Epithelial cell of proximal tubule (primary cell): Measurements from ENCODE around the gene ZC3H13. TPM values are rescaled to one million over a fixed set of nuclear protein-coding genes. Genes with fewer than 3 reads are reported as not detected.

ENCODE experiments used
- DNase-seq: peaks from one replicate; pipeline ENCODE4 v3.0.0-alpha.2; 2011; ENCODE audit warnings: low read depth
- H3K4me3 ChIP-seq: 2 replicates; pipeline ENCODE4 v1.5.1; 2011; ENCODE audit warnings: low read depth, mild to moderate bottlenecking, low read length
- total RNA-seq: library from RNA; depleted of rRNA; stranded (reverse); fragments of >200 nt; gene quantifications from 2 replicates; pipeline ENCODE4 v1.2.3, GENCODE V29; 2015
- TF ChIP-seq, protein P1 (sequence below): conservative IDR thresholded peaks from 2 replicates; pipeline ENCODE4 v1.5.1; 2012; ENCODE audit warnings: low read depth, mild to moderate bottlenecking, low read length

Gene ZC3H13, protein sequence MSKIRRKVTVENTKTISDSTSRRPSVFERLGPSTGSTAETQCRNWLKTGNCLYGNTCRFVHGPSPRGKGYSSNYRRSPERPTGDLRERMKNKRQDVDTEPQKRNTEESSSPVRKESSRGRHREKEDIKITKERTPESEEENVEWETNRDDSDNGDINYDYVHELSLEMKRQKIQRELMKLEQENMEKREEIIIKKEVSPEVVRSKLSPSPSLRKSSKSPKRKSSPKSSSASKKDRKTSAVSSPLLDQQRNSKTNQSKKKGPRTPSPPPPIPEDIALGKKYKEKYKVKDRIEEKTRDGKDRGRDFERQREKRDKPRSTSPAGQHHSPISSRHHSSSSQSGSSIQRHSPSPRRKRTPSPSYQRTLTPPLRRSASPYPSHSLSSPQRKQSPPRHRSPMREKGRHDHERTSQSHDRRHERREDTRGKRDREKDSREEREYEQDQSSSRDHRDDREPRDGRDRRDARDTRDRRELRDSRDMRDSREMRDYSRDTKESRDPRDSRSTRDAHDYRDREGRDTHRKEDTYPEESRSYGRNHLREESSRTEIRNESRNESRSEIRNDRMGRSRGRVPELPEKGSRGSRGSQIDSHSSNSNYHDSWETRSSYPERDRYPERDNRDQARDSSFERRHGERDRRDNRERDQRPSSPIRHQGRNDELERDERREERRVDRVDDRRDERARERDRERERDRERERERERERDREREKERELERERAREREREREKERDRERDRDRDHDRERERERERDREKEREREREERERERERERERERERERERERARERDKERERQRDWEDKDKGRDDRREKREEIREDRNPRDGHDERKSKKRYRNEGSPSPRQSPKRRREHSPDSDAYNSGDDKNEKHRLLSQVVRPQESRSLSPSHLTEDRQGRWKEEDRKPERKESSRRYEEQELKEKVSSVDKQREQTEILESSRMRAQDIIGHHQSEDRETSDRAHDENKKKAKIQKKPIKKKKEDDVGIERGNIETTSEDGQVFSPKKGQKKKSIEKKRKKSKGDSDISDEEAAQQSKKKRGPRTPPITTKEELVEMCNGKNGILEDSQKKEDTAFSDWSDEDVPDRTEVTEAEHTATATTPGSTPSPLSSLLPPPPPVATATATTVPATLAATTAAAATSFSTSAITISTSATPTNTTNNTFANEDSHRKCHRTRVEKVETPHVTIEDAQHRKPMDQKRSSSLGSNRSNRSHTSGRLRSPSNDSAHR (N-terminal part only)
- 12.7 and 16.9 TPM in 2 replicates for total RNA-seq

DNA sequence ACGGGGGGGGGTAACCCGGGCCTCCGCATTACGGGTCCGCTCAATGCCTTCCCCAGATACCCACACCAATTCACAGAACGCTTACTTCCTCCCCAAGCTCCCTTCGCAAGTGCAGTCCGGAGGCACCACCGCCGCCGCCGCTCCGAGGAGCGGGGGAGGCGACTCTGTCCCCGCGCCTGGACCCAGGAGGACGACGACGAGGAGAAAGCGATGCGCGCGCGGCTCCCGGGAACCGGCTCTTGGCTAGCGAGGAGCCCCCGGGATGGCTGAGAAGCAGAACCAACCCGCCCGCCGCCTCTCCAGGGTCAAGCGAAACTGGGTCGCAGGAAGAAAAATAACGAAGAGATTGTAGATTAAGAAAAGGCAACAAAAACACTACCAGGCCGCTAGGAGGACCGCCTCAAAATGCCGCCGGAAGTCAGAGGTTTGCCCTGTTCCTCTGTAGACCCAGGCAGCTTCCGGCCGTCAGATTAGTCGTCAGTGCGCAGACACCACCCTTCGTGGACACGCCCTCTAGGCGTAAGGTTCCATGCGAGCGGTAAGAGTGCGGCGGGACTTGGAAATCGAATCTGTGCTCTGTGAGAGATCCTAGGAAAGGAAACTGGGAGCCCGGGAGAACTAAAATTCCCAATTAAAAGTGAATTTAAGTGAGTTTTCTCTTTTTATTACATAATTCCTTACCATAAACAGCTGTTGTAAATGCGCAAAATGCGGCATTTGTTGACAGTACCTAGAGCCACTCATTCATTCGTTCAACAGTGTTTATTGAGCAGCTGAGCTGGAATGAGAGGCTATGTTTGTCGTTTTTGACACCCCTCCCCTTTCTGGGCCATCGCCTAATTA, at the start of gene ZC3H13:
TSS of gene ZC3H13 (minus strand) at position 428 of the 843 bp plus-strand sequence. CDS start 7,239 bp downstream, outside the sequence.
- TF ChIP-seq, protein P1, sequence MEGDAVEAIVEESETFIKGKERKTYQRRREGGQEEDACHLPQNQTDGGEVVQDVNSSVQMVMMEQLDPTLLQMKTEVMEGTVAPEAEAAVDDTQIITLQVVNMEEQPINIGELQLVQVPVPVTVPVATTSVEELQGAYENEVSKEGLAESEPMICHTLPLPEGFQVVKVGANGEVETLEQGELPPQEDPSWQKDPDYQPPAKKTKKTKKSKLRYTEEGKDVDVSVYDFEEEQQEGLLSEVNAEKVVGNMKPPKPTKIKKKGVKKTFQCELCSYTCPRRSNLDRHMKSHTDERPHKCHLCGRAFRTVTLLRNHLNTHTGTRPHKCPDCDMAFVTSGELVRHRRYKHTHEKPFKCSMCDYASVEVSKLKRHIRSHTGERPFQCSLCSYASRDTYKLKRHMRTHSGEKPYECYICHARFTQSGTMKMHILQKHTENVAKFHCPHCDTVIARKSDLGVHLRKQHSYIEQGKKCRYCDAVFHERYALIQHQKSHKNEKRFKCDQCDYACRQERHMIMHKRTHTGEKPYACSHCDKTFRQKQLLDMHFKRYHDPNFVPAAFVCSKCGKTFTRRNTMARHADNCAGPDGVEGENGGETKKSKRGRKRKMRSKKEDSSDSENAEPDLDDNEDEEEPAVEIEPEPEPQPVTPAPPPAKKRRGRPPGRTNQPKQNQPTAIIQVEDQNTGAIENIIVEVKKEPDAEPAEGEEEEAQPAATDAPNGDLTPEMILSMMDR = peak; percentile 38
- H3K4me3 ChIP-seq = peak within 1 kb of the TSS; percentile 97

DNA sequence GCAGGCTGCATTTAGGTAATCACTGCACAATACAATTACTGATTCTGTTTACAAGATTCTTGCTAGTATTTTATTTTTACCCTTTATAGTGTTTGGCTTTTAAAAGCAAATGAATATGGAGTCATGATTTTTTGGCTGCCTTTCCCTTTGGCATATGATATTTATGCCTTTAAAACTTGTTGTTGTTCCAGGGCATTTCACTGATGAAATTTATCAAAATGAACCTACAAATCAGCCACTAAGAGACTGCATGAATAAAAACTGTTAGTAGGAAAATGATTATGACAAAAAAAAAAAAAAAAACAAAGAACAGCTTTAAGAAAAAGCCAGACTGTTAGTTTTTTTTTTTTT, 49.7 kb upstream of the ZC3H13 start:
- no peak for DNase-seq
- TF ChIP-seq, protein P1 = no peak
- H3K4me3 ChIP-seq = no peak overlapping the region

More for the DNA sequence above, at the start of gene ZC3H13:
- peak; percentile 74 for DNase-seq

DNA sequence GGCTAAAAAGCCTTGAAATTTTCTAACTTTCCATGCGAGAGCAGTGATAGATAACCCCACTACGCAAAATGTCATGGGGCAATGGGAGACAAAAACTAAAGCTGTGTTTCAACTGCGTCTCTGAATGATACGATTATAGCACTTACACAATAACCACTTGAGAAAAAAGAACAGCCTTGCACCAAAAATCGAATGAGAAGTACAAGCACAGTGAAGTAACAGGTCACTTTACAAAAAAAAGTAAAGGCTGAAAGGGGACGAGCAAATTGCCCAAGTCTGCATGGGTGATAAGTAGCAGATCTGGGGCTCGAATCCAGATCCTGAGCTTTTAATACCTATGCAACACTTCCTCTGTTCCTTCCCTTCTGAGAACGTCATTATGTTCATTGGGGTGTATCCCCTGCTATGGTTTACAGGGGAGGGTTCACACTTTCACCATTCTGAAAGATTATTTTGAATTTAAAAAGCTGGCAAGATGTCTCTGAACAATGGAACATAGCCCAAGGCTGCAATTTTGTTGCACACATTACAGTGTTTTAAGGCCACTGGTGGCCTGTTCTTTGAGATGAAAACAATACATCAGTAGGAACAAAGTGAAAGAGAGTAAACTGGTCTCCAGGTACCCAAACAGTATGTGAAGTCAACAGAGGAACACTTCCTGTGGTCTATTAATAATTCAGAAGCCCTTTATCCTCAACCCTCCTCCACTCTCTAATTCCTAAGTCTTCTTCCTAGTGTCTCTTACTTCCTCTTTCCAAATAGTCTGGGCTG, 49.1 kb upstream of the ZC3H13 start:
- no peak overlapping the region for H3K4me3 ChIP-seq
- no peak for DNase-seq
- TF ChIP-seq, protein P1 = no peak

DNA sequence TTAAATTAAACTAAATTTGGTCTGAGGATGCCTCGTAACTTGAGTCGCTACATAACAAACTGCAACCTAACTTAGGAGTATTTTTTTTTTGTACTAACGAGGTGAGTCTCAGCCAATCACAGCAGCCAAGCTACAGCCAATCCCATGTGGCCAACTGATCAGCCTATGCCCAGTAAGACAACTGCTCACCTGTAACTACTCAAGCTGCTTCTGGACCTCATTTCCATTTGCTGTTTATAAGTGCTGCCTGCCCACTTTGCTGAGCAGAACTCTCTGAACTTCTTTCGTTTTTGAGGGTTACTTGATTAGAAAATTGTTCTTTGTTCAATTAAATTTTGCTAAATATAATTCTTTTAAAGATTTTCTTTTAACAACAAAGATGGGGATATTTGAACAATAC, 48.5 kb upstream of the ZC3H13 start:
- TF ChIP-seq, protein P1 = no peak
- DNase-seq = no peak
- H3K4me3 ChIP-seq = no peak overlapping the region

DNA sequence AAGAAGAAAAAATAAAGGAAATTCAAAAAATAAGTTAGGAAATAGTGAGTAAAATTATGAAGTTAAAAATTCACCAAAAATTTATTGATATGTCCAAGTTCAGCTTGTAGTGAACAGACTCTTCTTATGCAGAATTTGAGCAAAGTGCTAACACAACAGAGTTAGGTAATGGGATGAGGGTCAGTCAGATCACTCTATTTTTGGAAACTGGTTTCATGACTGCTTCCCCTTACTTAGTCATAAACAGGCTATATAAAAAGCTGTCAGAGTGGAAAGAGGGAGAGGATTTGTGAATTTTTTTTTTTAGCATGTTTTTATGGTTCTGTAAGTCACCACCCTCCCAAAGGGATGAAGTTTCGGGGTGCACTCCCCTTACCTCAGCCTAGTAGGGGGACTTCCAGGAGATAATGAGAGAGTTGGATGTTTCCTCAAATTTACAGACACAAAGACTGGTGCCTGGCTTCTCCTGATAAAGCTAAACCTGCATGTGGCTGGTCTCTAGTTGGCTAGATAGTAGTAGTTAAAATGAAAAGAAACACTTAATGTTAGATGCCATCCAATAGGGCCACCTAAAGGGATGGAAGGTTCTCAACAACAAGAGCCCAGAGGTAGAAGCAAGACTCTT, 47.8 kb upstream of the ZC3H13 start:
- no peak for DNase-seq
- no peak overlapping the region for H3K4me3 ChIP-seq
- TF ChIP-seq, protein P1 = no peak
